MM.1S (cell line): ENCODE data around the gene LIPI.

Experiments
- CTCF ChIP-seq: fragments of 300-600 bp; sonication (generic); IDR thresholded peaks from 2 replicates; pipeline ENCODE4 v1.5.1; 2016; ENCODE audit warnings: antibody characterized with exemption, low read length, mixed read lengths
- EZH2 ChIP-seq: fragments of 300-600 bp; sonication (generic); optimal IDR thresholded peaks from 2 replicates; pipeline ENCODE3; 2017; ENCODE audit warnings: low read depth, mild to moderate bottlenecking, antibody characterized with exemption, low read length, mixed read lengths

DNA sequence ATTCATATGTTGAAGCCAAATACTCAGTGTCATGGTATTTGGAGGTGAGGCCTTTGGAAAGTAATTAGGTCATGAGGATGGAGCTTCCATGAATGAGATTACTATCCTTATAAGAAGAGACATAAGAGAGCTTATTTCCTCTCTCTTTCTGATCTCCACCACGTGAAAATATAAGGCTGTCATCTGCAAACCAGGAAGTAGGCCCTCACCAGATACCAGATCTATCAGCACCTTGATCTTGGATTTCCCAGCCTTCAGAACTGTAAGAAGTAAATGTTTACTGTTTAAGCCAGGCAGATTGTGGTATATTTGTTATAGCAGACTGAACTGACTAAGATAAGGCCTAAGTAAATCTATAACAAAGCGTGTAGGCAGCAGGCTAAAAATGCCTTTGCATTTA lies 30.5 kb upstream of the LIPI start:
- TF ChIP-seq CTCF = no peak
- no peak for TF ChIP-seq EZH2
